T-helper 1 cell treated with Interleukin-12 subunit alpha and Interleukin-12 subunit beta and Interleukin-4 antibody, amounts not matched to agents 30 μg/mL and 1 μg/mL, for 36 hours (primary cell): ENCODE results near the gene DLL4.
"Not testable (repeated sequence)": the region's sequence is repeated elsewhere in the genome, so short reads cannot be mapped to it uniquely, and the experiment has no call there.

Experiments
- H3K27ac Mint-ChIP-seq: one replicate; pipeline ENCODE4 v1.8.0; 2021; ENCODE audit warnings: mild to moderate bottlenecking, mixed read lengths
- H3K27me3 Mint-ChIP-seq: one replicate; pipeline ENCODE4 v1.8.0; 2021; ENCODE audit warnings: low read depth, mixed read lengths
- H3K36me3 Mint-ChIP-seq: one replicate; pipeline ENCODE4 v1.8.0; 2021; ENCODE audit warnings: low read depth, mixed read lengths
- H3K4me1 Mint-ChIP-seq: one replicate; pipeline ENCODE4 v1.8.0; 2021; ENCODE audit warnings: low read depth, mixed read lengths
- H3K4me3 Mint-ChIP-seq: one replicate; pipeline ENCODE4 v1.8.0; 2021; ENCODE audit warnings: mild to moderate bottlenecking, moderate library complexity, mixed read lengths
- H3K9me3 Mint-ChIP-seq: one replicate; pipeline ENCODE4 v1.8.0; 2021; ENCODE audit warnings: mixed read lengths

Gene DLL4

DNA sequence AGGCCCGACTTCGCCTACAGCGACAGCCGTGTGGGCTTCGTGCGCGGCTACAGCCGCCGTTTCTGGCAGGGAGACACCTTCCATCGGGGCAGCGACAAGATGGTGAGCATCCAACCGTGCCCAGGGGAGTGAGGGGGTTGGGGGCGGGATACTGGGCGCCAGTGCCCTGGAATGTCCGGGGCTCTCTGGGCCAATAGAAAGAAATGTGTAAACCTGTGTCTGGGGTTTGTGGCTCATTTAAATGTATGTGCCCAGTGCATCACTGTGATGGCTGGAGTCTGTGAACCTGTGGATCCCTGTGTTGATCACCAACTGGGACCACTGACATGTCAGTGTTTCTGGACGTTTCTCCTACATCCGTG lies 24.6 kb downstream of the DLL4 start:
- Mint-ChIP-seq H3K27ac (peak overlapping the region; percentile 81), H3K4me3 (peak overlapping the region; percentile 90), H3K4me1 (peaks cover 33% of the 10 kb centered on the region), H3K9me3 (no peaks in the 10 kb centered on the region), H3K36me3 (peaks cover 2% of the 10 kb centered on the region), H3K27me3 (peaks cover 3% of the 10 kb centered on the region)

GRCh38 chr15:40954158-40954848 lies 25.2 kb downstream of the DLL4 start:
- not testable (repeated sequence) for H3K9me3 Mint-ChIP-seq, H3K36me3 Mint-ChIP-seq, H3K27me3 Mint-ChIP-seq
- Mint-ChIP-seq H3K4me1 (peaks cover 33% of the 10 kb centered on the region), H3K27ac (peak overlapping the region; percentile 80), H3K4me3 (peak overlapping the region; percentile 90)

- Mint-ChIP-seq H3K4me1 (peaks cover 31% of the 10 kb centered on the region), H3K27me3 (no peaks in the 10 kb centered on the region), H3K4me3 (peak overlapping the region; percentile 54), H3K27ac (no peak overlapping the region), H3K36me3 (peaks cover 2% of the 10 kb centered on the region), H3K9me3 (no peaks in the 10 kb centered on the region)
These were observed 26.2 kb downstream of the DLL4 start for GRCh38 chr15:40955141-40955903.

GRCh38 chr15:40955930-40956540 lies 26.9 kb downstream of the DLL4 start:
- peak overlapping the region; percentile 16 for H3K27ac Mint-ChIP-seq
- H3K27me3 Mint-ChIP-seq = no peaks in the 10 kb centered on the region
- peaks cover 31% of the 10 kb centered on the region for H3K4me1 Mint-ChIP-seq
- peak overlapping the region; percentile 7 for H3K4me3 Mint-ChIP-seq
- peaks cover 2% of the 10 kb centered on the region for H3K36me3 Mint-ChIP-seq
- H3K9me3 Mint-ChIP-seq = no peaks in the 10 kb centered on the region

DNA sequence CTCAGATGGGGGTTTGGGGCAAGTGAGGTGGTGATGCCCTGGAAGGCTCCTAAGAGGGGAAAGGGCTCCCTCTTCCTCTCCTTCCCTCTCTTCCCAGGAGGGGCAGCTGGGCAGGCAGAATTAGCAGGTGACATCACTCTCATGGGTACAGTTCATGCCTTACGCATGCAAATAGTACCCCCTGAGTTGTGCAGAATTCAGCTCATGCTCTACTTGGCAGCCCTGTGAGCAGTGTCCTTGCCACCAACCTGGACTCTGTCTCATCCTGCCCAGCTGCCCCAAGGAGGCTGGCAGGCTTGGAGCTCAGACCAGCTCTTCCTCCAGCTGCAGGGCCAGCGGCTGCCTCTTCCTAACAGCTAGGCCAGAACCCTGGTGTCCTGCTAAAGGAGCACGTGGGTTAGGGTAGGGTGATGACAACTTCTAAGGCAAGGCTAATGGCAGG lies 27.4 kb downstream of the DLL4 start:
- Mint-ChIP-seq H3K27me3 (no peaks in the 10 kb centered on the region), H3K36me3 (peaks cover 2% of the 10 kb centered on the region), H3K4me3 (peak overlapping the region; percentile 7), H3K9me3 (no peaks in the 10 kb centered on the region), H3K4me1 (peaks cover 30% of the 10 kb centered on the region), H3K27ac (peak overlapping the region; percentile 16)

DNA sequence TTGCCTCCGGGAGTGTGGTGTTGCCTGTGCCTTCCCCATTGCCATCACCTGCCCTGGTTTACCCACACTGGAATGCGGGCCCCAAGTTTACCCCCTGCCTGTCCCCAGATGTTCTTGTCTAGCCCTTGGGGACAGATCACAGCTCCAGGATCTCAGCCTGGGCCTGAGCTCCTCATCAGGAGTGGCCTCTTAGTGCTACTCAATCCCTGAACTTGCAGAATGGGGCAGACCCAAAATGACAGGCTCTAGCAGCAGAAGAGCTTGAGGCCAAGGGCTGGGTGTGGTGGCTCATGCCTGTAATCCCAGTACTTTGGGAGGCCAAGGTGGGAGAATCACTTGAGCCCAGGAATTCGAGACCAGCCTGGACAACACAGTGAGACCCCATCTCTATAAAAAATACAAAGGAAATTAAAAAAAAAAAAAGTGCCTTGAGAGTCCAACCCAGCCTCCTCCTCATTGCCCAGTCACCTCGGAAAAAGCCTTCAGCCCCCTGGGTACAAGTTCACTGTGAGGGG lies 28.0 kb downstream of the DLL4 start:
- Mint-ChIP-seq H3K36me3 (peaks cover 2% of the 10 kb centered on the region), H3K4me1 (peaks cover 25% of the 10 kb centered on the region), H3K9me3 (no peaks in the 10 kb centered on the region), H3K4me3 (no peak overlapping the region), H3K27me3 (no peaks in the 10 kb centered on the region), H3K27ac (no peak overlapping the region)

GRCh38 chr15:40957581-40958051 lies 28.5 kb downstream of the DLL4 start:
- Mint-ChIP-seq H3K4me3 (no peak overlapping the region), H3K27me3 (no peaks in the 10 kb centered on the region), H3K9me3 (no peaks in the 10 kb centered on the region), H3K4me1 (peaks cover 21% of the 10 kb centered on the region), H3K27ac (no peak overlapping the region), H3K36me3 (peaks cover 2% of the 10 kb centered on the region)

DNA sequence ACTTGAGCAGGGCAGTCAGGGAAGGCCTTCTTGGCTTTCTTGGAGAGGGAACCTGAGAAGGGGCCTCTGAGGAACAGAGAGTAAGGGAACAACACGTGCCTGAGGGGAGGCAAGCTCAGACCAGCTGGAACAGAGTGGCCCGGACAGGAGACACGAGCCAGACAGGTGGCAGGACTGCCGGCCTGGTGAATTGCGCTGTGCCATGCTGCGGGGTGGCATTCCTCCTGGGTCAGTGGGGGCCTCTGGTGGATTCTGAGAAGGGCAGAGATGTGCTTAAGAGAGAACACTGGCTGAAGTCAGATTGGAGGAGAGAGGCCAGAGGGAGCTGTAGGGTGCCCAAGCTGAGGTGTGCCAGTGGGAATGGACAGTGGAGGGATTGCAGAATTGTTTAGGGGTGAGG lies 29.0 kb downstream of the DLL4 start:
- Mint-ChIP-seq H3K9me3 (no peaks in the 10 kb centered on the region), H3K4me3 (no peak overlapping the region), H3K27ac (no peak overlapping the region), H3K4me1 (peaks cover 19% of the 10 kb centered on the region), H3K36me3 (peaks cover 2% of the 10 kb centered on the region), H3K27me3 (no peaks in the 10 kb centered on the region)

DNA sequence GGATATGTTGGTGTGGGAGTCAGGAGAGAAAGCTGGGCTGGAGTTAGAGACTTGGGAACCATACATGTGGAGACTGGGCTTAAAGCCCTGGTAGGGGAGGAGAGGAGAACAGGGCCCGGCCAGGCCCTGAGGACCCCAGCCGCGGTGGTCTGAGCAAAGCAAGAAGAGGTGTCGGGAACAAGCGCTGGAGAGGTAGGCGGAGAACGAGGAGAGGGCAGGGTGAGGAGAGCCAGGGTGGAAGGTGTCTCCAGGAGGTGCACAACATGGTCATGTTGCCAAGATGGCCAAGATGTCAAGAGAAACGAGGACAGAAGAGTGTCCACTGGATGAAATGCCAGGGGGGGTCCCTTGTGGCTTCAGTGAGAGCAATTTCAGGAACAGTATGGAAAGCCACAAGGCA lies 29.6 kb downstream of the DLL4 start:
- no peak overlapping the region for H3K27ac Mint-ChIP-seq

GRCh38 chr15:40959331-40960141 lies 30.4 kb downstream of the DLL4 start:
- no peak overlapping the region for H3K4me3 Mint-ChIP-seq
- H3K36me3 Mint-ChIP-seq = peaks cover 2% of the 10 kb centered on the region
- no peaks in the 10 kb centered on the region for H3K27me3 Mint-ChIP-seq
- H3K4me1 Mint-ChIP-seq = peaks cover 11% of the 10 kb centered on the region
- H3K9me3 Mint-ChIP-seq = no peaks in the 10 kb centered on the region
- H3K27ac Mint-ChIP-seq = no peak overlapping the region

More for the DNA sequence above, 29.6 kb downstream of the DLL4 start:
- H3K36me3 Mint-ChIP-seq = peaks cover 2% of the 10 kb centered on the region
- no peaks in the 10 kb centered on the region for H3K9me3 Mint-ChIP-seq
- no peak overlapping the region for H3K4me3 Mint-ChIP-seq
- H3K27me3 Mint-ChIP-seq = no peaks in the 10 kb centered on the region
- H3K4me1 Mint-ChIP-seq = peaks cover 19% of the 10 kb centered on the region

GRCh38 chr15:40960151-40960885 lies 31.2 kb downstream of the DLL4 start:
- Mint-ChIP-seq H3K9me3 (no peaks in the 10 kb centered on the region), H3K36me3 (peaks cover 2% of the 10 kb centered on the region), H3K27ac (no peak overlapping the region), H3K4me1 (peaks cover 10% of the 10 kb centered on the region), H3K4me3 (no peak overlapping the region), H3K27me3 (peaks cover 2% of the 10 kb centered on the region)

GRCh38 chr15:40960925-40961324 lies 31.8 kb downstream of the DLL4 start:
- Mint-ChIP-seq H3K4me3 (no peak overlapping the region), H3K27me3 (peaks cover 4% of the 10 kb centered on the region), H3K36me3 (peaks cover 2% of the 10 kb centered on the region), H3K4me1 (peaks cover 8% of the 10 kb centered on the region), H3K9me3 (no peaks in the 10 kb centered on the region), H3K27ac (no peak overlapping the region)

- not testable (repeated sequence) for H3K36me3 Mint-ChIP-seq, H3K4me1 Mint-ChIP-seq, H3K27ac Mint-ChIP-seq
These were observed 32.6 kb downstream of the DLL4 start for GRCh38 chr15:40961740-40962139.

More at GRCh38 chr15:40961740-40962139, 32.6 kb downstream of the DLL4 start:
- H3K4me3 Mint-ChIP-seq, H3K27me3 Mint-ChIP-seq, H3K9me3 Mint-ChIP-seq: not testable (repeated sequence)
